Muscle of leg (tissue), 11 donors: ENCODE results near the gene PKHD1. TPM values are rescaled to one million over a fixed set of nuclear protein-coding genes. Genes with fewer than 3 reads are reported as not detected.

Experiments
- DNase-seq: peaks from one replicate; pipeline ENCODE4 v3.0.0; 2013
- H3K27ac ChIP-seq: one replicate; pipeline ENCODE4 v1.5.1; 2013; ENCODE audit warnings: mild to moderate bottlenecking, low read length, control low read depth
- H3K27me3 ChIP-seq: one replicate; pipeline ENCODE4 v1.6.1; 2013; ENCODE audit warnings: low read length; ENCODE audit not compliant: control insufficient read depth, insufficient read depth
- H3K36me3 ChIP-seq: one replicate; pipeline ENCODE4 v1.6.1; 2013; ENCODE audit warnings: low read length; ENCODE audit not compliant: control insufficient read depth, insufficient read depth
- H3K4me1 ChIP-seq: one replicate; pipeline ENCODE4 v1.6.1; 2013; ENCODE audit warnings: low read length; ENCODE audit not compliant: control insufficient read depth, insufficient read depth
- H3K4me3 ChIP-seq: one replicate; pipeline ENCODE4 v1.5.1; 2013; ENCODE audit warnings: low read length, control low read depth
- H3K9me3 ChIP-seq: replicated peaks from 2 replicates; pipeline ENCODE4 v1.6.1; 2013; ENCODE audit warnings: low read depth, low read length; ENCODE audit not compliant: control insufficient read depth
- WGBS: methylation state at CpG from one replicate; pipeline ENCODE4 v1.1.5; 2013; ENCODE audit warnings: missing lambda C conversion rate; ENCODE audit not compliant: insufficient coverage; 5-methylcytosine and 5-hydroxymethylcytosine counted together
- polyA plus RNA-seq, 8 donors: library from polyadenylated mRNA; unstranded; fragments of 120-200 nt; gene quantifications; one replicate each; pipeline versions ENCODE4 v1.2.1 to v1.2.3, GENCODE V29; 2013; ENCODE audit warnings: inconsistent platforms in 1 of 8, low replicate concordance in 1 of 8; ENCODE audit not compliant: insufficient read length in 8 of 8, insufficient read depth in 1 of 8
- total RNA-seq: library from RNA; stranded (reverse); fragments of 120-200 nt; gene quantifications from one replicate; pipeline ENCODE4 v1.2.4, GENCODE V29; 2013

PKHD1 gene
- total and polyA plus RNA-seq, 9 donors, result 2.5 to 11.1 (median 3.6) TPM

DNA sequence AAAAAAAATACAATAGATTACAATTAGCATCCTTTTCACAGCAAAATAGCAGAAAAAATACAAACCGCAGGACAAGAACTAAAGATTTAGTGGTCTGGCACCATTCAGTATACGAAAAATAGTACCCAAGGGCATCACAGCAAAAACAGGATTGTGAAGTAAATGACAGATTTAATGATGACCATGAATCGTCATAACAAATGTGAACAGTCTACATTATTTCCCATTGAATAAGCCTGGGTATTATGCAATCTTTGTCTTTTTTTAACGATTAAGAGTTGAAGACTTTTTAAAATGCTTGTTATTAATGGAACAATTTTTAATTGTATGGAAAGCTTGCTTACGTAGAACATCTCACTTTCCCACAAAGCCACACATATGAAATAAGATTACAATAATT lies 432.8 kb downstream of the PKHD1 start:
- H3K9me3 ChIP-seq, result no peaks in the 10 kb centered on the region
- WGBS, result no CpG with 5 or more reads among the region's 5 CpGs
- H3K4me1 ChIP-seq, result no peaks in the 10 kb centered on the region
- H3K36me3 ChIP-seq, result no peaks in the 10 kb centered on the region
- H3K27me3 ChIP-seq, result no peaks in the 10 kb centered on the region
- no peak overlapping the region for H3K27ac ChIP-seq
- DNase-seq, result no peak
- no peak overlapping the region for H3K4me3 ChIP-seq

DNA sequence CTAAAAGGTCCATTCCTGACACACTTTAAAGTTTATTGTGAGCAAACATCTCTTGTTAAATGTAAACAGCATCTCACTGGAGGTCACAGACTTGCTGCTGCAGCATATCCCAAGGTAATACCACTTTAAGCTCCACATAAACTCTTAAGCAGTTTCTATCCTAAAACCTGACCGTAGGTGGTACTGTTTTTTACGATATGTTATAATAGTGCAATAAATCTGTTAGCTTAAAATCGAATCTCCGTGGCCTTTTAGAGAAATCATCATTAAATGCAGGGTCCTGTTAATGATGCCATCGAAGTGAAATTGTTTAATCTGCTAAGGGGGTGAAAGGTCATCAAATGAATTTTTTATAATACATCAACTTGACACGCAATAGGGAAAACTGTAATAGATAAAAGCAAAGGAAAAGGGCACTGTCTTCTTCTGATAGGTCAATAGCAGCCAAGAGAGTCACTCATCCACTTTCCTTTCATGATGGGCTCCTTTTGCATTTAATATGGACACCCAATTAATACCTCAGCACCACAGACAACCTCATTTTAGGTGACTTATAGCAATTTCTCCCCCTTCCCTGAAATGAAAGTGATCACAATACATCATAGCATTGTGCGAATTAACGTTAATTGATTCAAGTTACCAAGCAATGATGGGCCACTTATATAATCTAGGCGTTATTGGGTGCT lies 436.1 kb downstream of the PKHD1 start:
- DNase-seq, result no peak
- Histone ChIP-seq H3K27ac (no peak overlapping the region), H3K4me1 (no peaks in the 10 kb centered on the region), H3K9me3 (no peaks in the 10 kb centered on the region), H3K36me3 (no peaks in the 10 kb centered on the region), H3K27me3 (no peaks in the 10 kb centered on the region), H3K4me3 (no peak overlapping the region)
- no CpG with 5 or more reads among the region's 9 CpGs for WGBS

DNA sequence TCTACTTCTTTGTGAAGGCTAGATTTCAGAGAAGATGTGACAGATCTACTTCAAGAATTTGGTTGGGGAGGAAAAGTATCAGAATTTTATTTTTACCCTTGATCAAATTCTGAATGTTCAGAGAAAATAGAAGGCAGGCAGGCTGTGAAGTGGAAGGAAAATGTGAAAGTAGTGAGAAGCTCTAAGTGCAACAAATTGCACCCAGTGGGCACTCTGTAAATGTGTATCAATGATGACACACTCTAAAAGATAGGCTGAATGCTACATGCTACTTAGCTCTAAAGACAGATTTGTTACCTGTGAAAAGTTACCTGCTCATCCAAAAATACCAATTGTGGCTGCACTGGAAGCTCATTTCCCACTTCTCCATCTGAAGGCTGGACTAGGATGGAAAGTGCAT lies 438.6 kb downstream of the PKHD1 start:
- H3K36me3 ChIP-seq, result no peaks in the 10 kb centered on the region
- H3K4me1 ChIP-seq, result no peaks in the 10 kb centered on the region
- no peak overlapping the region for H3K4me3 ChIP-seq
- no peak overlapping the region for H3K27ac ChIP-seq
- no peaks in the 10 kb centered on the region for H3K27me3 ChIP-seq
- no peaks in the 10 kb centered on the region for H3K9me3 ChIP-seq
- no peak for DNase-seq

DNA sequence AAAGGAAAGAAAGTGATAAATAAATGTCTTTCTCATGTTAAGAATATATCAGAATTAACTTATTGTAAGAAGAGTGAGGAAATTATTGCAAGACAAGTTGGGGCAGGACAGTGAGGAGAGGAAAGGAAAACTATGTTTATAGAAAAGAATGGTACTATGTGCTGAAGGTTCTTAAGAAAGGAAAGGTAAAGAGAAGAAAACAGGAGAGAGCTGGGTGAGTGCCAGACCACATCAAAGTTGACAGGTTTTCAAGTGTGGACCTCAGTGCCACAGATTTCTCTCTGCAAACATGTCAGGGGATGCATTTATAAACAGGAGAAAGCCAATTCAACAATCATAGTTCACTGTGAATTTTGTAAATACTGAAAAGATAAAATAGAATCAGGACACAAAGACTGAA lies 439.2 kb downstream of the PKHD1 start:
- Histone ChIP-seq H3K36me3 (no peaks in the 10 kb centered on the region), H3K4me3 (no peak overlapping the region), H3K4me1 (no peaks in the 10 kb centered on the region), H3K27me3 (no peaks in the 10 kb centered on the region), H3K27ac (no peak overlapping the region), H3K9me3 (no peaks in the 10 kb centered on the region)
- DNase-seq, result no peak

DNA sequence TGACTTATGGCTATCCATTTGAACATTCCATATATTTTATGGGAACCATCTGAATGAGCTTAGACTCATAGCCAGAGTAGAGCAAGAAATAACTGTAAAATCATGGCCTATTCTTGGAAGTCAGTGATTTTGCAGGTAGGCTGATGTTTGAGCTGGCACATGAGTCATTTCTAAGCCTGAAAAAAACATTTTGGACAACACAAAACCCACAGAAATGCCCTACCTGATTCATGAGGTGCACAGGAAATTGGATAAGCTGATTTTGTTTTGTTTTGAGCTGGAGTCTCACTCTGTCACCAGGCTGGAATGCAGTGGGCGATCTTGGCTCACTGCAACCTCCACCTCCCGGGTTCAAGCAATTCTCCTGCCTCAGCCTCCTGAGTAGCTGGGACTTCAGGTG lies 443.0 kb downstream of the PKHD1 start:
- Histone ChIP-seq H3K27me3 (no peaks in the 10 kb centered on the region), H3K9me3 (no peaks in the 10 kb centered on the region), H3K4me3 (no peak overlapping the region), H3K4me1 (no peaks in the 10 kb centered on the region), H3K27ac (no peak overlapping the region), H3K36me3 (no peaks in the 10 kb centered on the region)
- no peak for DNase-seq
- no CpG with 5 or more reads among the region's 2 CpGs for WGBS

DNA sequence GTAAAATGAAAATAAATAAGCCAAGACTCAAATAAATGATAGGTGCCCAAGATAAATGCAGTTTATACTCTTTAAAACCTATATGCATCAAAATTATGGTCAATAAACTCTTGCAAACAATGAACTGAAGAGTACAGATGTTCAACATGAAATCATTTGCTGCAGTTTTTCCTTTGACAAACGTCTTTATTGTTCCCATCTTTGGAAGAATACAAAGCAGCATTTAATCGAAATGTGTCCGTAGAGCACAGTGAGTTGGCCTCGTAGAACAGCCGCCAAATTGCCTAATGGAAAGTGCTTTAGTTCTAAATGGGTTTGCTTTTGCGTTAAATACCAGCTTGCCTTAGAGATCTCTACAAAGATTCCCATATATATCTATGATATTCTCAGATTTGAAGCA lies 447.4 kb downstream of the PKHD1 start:
- Histone ChIP-seq H3K27ac (no peak overlapping the region), H3K4me3 (no peak overlapping the region), H3K9me3 (no peaks in the 10 kb centered on the region), H3K4me1 (no peaks in the 10 kb centered on the region), H3K27me3 (no peaks in the 10 kb centered on the region), H3K36me3 (no peaks in the 10 kb centered on the region)
- WGBS, result 33% methylated on average over 1 of the region's 6 CpGs
- no peak for DNase-seq

DNA sequence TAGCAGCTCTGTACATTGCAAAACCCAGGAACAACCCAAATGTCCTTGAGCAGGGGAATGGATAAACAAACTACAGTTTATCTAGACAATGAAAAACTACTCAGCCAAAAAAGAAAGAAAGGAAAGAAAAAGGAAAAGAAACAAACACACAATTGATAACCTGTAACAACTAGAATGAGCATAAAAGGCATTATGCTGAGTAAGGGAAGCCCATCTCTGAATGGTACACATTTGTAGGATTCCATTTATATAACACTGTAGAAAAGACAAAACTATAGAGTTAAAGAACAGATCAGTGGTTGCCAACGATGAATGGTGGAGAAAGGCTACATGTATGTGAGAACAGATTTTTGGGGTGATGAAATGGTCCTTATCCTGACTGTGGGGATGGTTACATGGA lies 454.0 kb downstream of the PKHD1 start:
- WGBS, result no CpG with 5 or more reads among the region's 1 CpG
- H3K27me3 ChIP-seq, result no peaks in the 10 kb centered on the region
- H3K9me3 ChIP-seq, result no peaks in the 10 kb centered on the region
- no peak for DNase-seq
- no peaks in the 10 kb centered on the region for H3K4me1 ChIP-seq
- no peaks in the 10 kb centered on the region for H3K36me3 ChIP-seq
- H3K4me3 ChIP-seq, result no peak overlapping the region
- H3K27ac ChIP-seq, result no peak overlapping the region

DNA sequence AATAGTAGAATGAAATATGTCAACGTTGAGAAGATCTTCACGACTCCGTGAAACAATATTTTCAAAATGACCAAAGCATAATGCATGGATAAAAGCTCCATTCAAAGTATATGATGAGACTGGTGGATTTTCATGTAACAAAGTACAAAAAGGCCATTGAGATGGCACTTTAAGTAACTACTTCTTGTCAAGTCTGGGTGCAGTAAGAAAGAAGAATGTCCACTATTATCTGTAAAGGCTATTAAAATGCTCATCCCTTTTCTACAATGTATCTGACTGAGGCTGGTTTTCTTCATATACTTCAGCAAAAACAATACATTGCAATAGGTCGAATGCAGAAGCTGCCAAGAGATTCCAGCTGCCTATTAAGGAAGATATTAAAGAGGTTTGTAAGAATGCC lies 457.4 kb downstream of the PKHD1 start:
- Histone ChIP-seq H3K27me3 (no peaks in the 10 kb centered on the region), H3K9me3 (no peaks in the 10 kb centered on the region), H3K36me3 (no peaks in the 10 kb centered on the region), H3K27ac (no peak overlapping the region), H3K4me3 (no peak overlapping the region), H3K4me1 (no peaks in the 10 kb centered on the region)
- no CpG with 5 or more reads among the region's 4 CpGs for WGBS
- DNase-seq, result no peak

DNA sequence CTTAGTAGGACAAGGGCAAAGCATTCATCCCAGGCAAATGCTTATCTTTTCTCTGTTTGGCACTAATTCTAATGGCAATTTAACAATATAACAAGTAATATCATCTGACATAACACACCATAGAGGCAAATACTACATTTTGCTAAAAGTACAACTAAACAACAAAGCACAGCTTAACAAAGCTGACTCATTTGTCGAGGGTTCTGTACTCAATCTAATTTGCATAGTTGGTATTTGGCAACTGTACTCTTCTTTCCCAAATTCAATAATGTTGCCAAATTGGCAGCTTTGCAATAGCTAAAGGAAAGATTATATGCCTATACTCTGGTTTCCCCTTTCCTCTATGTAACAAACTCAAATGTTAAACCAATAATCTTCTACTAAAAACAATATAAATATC lies 461.0 kb downstream of the PKHD1 start:
- Histone ChIP-seq H3K36me3 (no peaks in the 10 kb centered on the region), H3K9me3 (no peaks in the 10 kb centered on the region), H3K4me1 (no peaks in the 10 kb centered on the region), H3K4me3 (no peak overlapping the region), H3K27ac (no peak overlapping the region), H3K27me3 (no peaks in the 10 kb centered on the region)
- peak; percentile 7 for DNase-seq
- no CpG with 5 or more reads among the region's 1 CpG for WGBS

DNA sequence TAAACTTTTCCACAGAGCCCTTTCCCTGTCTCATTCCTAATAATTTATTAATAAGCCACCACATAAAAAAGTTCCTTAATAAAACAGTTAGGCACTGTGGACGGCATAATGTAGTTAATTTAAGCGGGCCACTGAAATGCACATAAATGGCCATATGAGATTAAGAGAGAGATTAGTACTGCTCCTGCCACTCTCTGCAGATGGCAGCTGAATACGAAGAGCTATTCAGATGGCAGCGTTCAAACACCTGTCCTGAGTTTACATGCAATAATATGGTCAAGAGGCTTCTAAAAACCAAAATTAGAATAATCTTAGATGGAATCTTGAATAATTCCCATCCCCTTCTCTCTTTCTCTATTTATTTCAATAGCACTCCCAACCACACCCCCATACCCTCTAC lies 461.8 kb downstream of the PKHD1 start:
- 90% methylated on average over 2 of the region's 4 CpGs for WGBS
- H3K27ac ChIP-seq, result no peak overlapping the region

DNA sequence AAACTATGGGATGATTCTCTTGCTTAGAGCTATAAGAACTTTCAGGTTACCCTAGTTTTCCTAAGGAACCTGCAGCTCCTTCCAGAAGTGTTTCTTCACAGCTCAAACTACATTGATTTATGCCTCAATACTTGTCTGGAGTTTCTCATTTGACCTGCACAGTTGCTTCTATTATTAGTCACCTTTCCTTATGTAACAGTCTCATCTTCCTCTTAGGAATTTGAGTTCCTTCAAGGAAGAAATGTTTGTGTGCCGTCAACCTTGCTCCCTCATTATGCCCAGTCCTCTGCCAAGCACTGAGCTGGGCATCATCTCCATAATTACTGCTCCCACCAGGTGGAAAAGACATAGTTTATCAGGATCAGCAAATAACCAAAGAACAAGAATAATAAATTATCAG lies 466.4 kb downstream of the PKHD1 start:
- H3K9me3 ChIP-seq, result no peaks in the 10 kb centered on the region
- no peak overlapping the region for H3K4me3 ChIP-seq
- WGBS, result no CpG with 5 or more reads among the region's 1 CpG
- no peaks in the 10 kb centered on the region for H3K27me3 ChIP-seq
- no peak for DNase-seq
- peaks cover 3% of the 10 kb centered on the region for H3K4me1 ChIP-seq
- H3K27ac ChIP-seq, result no peak overlapping the region
- no peaks in the 10 kb centered on the region for H3K36me3 ChIP-seq

More for the DNA sequence above, 461.8 kb downstream of the PKHD1 start:
- H3K4me3 ChIP-seq, result no peak overlapping the region
- no peaks in the 10 kb centered on the region for H3K36me3 ChIP-seq
- no peaks in the 10 kb centered on the region for H3K9me3 ChIP-seq
- no peaks in the 10 kb centered on the region for H3K4me1 ChIP-seq
- no peak for DNase-seq
- H3K27me3 ChIP-seq, result no peaks in the 10 kb centered on the region
